ENCODE results near the gene R3HDM2.

DNA sequence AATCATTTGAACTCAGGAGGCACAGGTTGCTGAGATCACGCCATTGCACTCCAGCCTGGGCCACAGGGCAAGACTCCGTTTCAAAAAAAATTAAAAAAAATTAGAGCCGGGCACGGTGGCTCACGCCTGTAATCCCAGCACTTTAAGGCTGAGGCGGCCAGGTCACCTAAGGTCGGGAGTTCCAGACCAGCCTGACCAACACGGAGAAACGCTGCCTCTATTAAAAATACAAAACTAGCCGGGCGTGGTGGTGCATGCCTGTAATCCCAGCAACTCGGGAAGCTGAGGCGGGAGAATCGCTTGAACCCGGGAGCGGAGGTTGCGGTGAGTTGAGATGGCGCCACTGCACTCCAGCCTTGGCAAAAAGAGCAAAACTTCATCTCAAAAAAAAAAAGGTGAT is 35.7 kb downstream of the R3HDM2 start:
- TF ChIP-seq RXRA (CRISPR knock-in tag; IDR thresholded peaks at IDR 0.05): no peak
- TF ChIP-seq, protein P1, sequence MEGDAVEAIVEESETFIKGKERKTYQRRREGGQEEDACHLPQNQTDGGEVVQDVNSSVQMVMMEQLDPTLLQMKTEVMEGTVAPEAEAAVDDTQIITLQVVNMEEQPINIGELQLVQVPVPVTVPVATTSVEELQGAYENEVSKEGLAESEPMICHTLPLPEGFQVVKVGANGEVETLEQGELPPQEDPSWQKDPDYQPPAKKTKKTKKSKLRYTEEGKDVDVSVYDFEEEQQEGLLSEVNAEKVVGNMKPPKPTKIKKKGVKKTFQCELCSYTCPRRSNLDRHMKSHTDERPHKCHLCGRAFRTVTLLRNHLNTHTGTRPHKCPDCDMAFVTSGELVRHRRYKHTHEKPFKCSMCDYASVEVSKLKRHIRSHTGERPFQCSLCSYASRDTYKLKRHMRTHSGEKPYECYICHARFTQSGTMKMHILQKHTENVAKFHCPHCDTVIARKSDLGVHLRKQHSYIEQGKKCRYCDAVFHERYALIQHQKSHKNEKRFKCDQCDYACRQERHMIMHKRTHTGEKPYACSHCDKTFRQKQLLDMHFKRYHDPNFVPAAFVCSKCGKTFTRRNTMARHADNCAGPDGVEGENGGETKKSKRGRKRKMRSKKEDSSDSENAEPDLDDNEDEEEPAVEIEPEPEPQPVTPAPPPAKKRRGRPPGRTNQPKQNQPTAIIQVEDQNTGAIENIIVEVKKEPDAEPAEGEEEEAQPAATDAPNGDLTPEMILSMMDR (CRISPR knock-in tag; IDR thresholded peaks at IDR 0.05): no peak
